Fibroblast of mammary gland (primary cell): ENCODE measurements around the gene EME2.

Source experiments
- DNase-seq: peaks from one replicate; pipeline ENCODE4 v3.0.0-alpha.2; 2010; ENCODE audit warnings: low read depth
- H3K4me3 ChIP-seq: 2 replicates; pipeline ENCODE4 v1.5.1; 2011; ENCODE audit warnings: low read depth, mild to moderate bottlenecking, low read length, moderate library complexity; ENCODE audit not compliant: control insufficient read depth
- TF ChIP-seq, protein P1 (sequence below): conservative IDR thresholded peaks from 2 replicates; pipeline ENCODE4 v1.5.1; 2011; ENCODE audit warnings: low read depth, low read length, inconsistent platforms; ENCODE audit not compliant: control insufficient read depth, insufficient read depth

Gene EME2

GRCh38 chr16:1766701-1767100 lies 5.9 kb upstream of the EME2 start:
- TF ChIP-seq, protein P1, sequence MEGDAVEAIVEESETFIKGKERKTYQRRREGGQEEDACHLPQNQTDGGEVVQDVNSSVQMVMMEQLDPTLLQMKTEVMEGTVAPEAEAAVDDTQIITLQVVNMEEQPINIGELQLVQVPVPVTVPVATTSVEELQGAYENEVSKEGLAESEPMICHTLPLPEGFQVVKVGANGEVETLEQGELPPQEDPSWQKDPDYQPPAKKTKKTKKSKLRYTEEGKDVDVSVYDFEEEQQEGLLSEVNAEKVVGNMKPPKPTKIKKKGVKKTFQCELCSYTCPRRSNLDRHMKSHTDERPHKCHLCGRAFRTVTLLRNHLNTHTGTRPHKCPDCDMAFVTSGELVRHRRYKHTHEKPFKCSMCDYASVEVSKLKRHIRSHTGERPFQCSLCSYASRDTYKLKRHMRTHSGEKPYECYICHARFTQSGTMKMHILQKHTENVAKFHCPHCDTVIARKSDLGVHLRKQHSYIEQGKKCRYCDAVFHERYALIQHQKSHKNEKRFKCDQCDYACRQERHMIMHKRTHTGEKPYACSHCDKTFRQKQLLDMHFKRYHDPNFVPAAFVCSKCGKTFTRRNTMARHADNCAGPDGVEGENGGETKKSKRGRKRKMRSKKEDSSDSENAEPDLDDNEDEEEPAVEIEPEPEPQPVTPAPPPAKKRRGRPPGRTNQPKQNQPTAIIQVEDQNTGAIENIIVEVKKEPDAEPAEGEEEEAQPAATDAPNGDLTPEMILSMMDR, result no peak
- H3K4me3 ChIP-seq, result no peak overlapping the region
- DNase-seq, result no peak

DNA sequence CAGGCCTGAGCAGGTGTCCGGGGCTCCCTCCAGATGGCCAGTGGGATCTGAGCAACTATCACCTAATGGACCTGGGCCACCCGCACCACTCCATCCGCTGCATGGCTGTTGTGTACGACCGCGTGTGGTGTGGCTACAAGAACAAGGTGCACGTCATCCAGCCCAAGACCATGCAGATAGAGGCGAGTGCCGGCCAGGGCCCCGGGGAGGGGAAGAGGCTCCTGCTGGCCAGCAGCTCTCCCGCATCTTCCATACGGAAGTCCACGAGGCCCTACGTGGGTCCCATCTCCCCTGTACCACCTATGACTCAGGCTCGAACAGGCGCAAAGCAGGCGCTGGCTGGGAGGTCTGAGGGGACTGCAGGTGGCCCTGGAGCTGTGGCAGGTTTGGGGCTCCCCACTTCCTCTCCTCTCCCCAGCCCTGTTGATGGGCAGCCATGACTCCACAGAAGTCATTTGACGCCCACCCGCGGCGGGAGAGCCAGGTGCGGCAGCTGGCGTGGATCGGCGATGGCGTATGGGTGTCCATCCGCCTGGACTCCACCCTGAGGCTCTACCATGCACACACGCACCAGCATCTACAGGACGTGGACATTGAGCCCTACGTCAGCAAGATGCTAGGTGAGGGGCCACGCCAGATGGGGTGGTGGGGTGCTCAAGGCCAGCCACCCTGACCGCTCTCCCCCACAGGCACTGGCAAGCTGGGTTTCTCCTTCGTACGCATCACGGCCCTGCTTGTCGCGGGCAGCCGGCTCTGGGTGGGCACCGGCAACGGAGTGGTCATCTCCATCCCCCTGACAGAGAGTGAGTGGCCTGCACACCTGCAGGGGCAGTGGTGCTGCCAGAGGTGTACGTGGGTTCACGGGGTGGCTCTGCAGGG lies 5.3 kb upstream of the EME2 start:
- DNase-seq, result no peak
- no peak overlapping the region for H3K4me3 ChIP-seq
- TF ChIP-seq, protein P1, result no peak

GRCh38 chr16:1768061-1768766 lies 4.4 kb upstream of the EME2 start:
- H3K4me3 ChIP-seq, result no peak overlapping the region
- no peak for DNase-seq

GRCh38 chr16:1768767-1769401 lies 3.7 kb upstream of the EME2 start:
- TF ChIP-seq, protein P1, result no peak
- H3K4me3 ChIP-seq, result no peak overlapping the region
- no peak for DNase-seq

More at GRCh38 chr16:1768061-1768766, 4.4 kb upstream of the EME2 start:
- TF ChIP-seq, protein P1, result no peak

- no peak for DNase-seq
- TF ChIP-seq, protein P1, result no peak
- peak overlapping the region; percentile 69 for H3K4me3 ChIP-seq
These were observed 3.0 kb upstream of the EME2 start for GRCh38 chr16:1769402-1770300.

DNA sequence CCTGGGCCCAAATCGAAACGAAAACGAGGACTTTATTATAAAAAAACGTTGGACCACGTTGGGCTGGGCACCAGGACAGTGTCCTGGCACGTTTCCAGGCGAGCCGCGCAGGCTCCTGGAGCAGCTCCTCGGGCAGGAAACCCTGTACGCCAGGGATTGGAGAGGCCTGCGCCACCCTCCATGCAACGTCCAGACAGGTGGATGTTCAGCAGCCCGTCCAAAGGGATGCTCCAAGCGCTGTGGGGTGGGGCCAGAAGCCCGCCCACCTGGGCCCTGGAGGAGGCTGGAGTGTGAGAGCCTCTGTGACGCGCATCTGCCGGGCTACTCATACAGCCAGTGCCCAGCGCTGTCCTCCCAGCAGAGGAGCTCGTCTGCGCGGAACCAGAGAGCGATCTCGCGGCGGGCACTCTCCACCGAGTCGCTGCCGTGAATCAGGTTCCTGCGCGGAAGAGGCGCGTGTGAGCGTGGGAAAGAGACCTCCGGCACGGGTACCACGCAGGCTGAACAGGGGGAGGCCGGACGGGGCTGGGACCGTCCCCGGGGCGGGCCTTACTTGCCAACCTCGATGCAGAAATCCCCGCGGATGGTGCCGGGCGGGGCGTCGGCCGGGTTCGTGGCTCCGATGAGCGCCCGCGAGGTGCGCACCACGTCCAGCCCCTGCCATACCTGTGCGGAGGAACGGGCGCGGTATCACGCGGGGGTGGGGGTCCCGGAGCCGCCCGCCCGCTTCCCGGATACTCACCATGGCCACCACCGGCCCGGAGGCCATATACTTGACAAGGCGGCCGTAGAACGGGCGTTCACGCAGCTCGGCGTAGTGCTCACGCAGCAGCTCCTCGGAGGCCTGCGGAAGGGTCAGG lies 2.1 kb upstream of the EME2 start:
- TF ChIP-seq, protein P1, result no peak
- DNase-seq, result peak; percentile 75
- H3K4me3 ChIP-seq, result peak overlapping the region; percentile 69
